Measurements from ENCODE around the gene RTL1.

- TF ChIP-seq CTCF (conservative IDR thresholded peaks at IDR 0.05; ENCODE audit: low read depth, low read length), result no peak
- TF ChIP-seq EZH2 (IDR thresholded peaks at IDR 0.05; ENCODE audit: low read length, unreplicated experiment), result no peak
These were observed 47.2 kb downstream of the RTL1 start for GRCh38 chr14:100856056-100856950.

All from PC-3 (cell line).